ENCODE data around the gene BICRA.

- no peak for TF ChIP-seq CTCF (IDR thresholded peaks at IDR 0.05; ENCODE audit: insufficient read depth, low read length)
- TF ChIP-seq, protein P1, sequence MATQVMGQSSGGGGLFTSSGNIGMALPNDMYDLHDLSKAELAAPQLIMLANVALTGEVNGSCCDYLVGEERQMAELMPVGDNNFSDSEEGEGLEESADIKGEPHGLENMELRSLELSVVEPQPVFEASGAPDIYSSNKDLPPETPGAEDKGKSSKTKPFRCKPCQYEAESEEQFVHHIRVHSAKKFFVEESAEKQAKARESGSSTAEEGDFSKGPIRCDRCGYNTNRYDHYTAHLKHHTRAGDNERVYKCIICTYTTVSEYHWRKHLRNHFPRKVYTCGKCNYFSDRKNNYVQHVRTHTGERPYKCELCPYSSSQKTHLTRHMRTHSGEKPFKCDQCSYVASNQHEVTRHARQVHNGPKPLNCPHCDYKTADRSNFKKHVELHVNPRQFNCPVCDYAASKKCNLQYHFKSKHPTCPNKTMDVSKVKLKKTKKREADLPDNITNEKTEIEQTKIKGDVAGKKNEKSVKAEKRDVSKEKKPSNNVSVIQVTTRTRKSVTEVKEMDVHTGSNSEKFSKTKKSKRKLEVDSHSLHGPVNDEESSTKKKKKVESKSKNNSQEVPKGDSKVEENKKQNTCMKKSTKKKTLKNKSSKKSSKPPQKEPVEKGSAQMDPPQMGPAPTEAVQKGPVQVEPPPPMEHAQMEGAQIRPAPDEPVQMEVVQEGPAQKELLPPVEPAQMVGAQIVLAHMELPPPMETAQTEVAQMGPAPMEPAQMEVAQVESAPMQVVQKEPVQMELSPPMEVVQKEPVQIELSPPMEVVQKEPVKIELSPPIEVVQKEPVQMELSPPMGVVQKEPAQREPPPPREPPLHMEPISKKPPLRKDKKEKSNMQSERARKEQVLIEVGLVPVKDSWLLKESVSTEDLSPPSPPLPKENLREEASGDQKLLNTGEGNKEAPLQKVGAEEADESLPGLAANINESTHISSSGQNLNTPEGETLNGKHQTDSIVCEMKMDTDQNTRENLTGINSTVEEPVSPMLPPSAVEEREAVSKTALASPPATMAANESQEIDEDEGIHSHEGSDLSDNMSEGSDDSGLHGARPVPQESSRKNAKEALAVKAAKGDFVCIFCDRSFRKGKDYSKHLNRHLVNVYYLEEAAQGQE (IDR thresholded peaks at IDR 0.05; ENCODE audit: insufficient replicate concordance, low read depth), result no peak
Observed at GRCh38 chr19:47661611-47662010, 52.7 kb downstream of the BICRA start.

Measured in HL-60 (cell line).